ENCODE results near the gene GPC5.

DNA sequence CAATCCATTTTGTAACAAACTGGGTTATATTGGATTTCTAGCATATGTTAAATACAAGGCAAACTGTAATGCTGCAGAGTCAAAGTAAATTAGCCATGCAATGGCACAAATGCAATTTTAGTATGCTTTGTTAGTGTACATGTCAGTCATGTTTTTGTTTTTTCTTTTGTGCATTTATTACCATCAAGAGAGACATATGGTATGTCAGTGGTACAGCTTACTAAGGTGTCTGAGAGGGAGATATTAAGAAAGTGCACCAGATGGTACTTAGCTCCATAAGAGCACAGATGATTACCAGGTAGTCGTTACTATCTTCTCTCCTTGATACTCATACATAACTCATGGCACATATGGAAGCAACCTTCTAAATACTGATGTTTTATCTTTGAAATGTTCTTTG, 550.3 kb downstream of the GPC5 start:
- TF ChIP-seq, protein P1, sequence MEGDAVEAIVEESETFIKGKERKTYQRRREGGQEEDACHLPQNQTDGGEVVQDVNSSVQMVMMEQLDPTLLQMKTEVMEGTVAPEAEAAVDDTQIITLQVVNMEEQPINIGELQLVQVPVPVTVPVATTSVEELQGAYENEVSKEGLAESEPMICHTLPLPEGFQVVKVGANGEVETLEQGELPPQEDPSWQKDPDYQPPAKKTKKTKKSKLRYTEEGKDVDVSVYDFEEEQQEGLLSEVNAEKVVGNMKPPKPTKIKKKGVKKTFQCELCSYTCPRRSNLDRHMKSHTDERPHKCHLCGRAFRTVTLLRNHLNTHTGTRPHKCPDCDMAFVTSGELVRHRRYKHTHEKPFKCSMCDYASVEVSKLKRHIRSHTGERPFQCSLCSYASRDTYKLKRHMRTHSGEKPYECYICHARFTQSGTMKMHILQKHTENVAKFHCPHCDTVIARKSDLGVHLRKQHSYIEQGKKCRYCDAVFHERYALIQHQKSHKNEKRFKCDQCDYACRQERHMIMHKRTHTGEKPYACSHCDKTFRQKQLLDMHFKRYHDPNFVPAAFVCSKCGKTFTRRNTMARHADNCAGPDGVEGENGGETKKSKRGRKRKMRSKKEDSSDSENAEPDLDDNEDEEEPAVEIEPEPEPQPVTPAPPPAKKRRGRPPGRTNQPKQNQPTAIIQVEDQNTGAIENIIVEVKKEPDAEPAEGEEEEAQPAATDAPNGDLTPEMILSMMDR (IDR thresholded peaks at IDR 0.05), result no peak
- TF ChIP-seq POLR2AphosphoS5 (IDR thresholded peaks at IDR 0.05; ENCODE audit: low read depth, low read length) (no peak), SIN3A (IDR thresholded peaks at IDR 0.05; ENCODE audit: borderline replicate concordance, insufficient read depth, low read depth, low read length) (no peak)
- TF ChIP-seq, protein P2, sequence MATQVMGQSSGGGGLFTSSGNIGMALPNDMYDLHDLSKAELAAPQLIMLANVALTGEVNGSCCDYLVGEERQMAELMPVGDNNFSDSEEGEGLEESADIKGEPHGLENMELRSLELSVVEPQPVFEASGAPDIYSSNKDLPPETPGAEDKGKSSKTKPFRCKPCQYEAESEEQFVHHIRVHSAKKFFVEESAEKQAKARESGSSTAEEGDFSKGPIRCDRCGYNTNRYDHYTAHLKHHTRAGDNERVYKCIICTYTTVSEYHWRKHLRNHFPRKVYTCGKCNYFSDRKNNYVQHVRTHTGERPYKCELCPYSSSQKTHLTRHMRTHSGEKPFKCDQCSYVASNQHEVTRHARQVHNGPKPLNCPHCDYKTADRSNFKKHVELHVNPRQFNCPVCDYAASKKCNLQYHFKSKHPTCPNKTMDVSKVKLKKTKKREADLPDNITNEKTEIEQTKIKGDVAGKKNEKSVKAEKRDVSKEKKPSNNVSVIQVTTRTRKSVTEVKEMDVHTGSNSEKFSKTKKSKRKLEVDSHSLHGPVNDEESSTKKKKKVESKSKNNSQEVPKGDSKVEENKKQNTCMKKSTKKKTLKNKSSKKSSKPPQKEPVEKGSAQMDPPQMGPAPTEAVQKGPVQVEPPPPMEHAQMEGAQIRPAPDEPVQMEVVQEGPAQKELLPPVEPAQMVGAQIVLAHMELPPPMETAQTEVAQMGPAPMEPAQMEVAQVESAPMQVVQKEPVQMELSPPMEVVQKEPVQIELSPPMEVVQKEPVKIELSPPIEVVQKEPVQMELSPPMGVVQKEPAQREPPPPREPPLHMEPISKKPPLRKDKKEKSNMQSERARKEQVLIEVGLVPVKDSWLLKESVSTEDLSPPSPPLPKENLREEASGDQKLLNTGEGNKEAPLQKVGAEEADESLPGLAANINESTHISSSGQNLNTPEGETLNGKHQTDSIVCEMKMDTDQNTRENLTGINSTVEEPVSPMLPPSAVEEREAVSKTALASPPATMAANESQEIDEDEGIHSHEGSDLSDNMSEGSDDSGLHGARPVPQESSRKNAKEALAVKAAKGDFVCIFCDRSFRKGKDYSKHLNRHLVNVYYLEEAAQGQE (IDR thresholded peaks at IDR 0.05; ENCODE audit: insufficient read depth in 1 of 2, low read depth in 2 of 2, low read length in 1 of 2), result no peak
